Breast epithelium (tissue), 4 donors: ENCODE results near the gene PGBD5. TPM values are rescaled to one million over a fixed set of nuclear protein-coding genes. Genes with fewer than 3 reads are reported as not detected.
A peak's percentile ranks its signal among the peaks of the same experiment; 100 is the strongest.

Experiments used
- DNase-seq, 2 donors: peaks; one replicate each; pipeline ENCODE4 v3.0.0-alpha.2; 2019; ENCODE audit warnings: low spot score in 2 of 2
- H3K27ac ChIP-seq, 2 donors: fragments of 200-600 bp; sonication (generic) in 1 of 2; one replicate each; pipeline ENCODE4 v1.5.1; 2016 to 2019; ENCODE audit warnings: mild to moderate bottlenecking in 1 of 2
- H3K27me3 ChIP-seq, 2 donors: fragments of 200-600 bp; sonication (generic) in 1 of 2; one replicate each; pipeline versions ENCODE4 v1.5.1 to v1.6.0; 2017 to 2019; ENCODE audit warnings: control low read depth in 1 of 2, mild to moderate bottlenecking in 1 of 2
- H3K36me3 ChIP-seq: fragments of 200-600 bp; one replicate; pipeline ENCODE4 v1.5.1; 2019
- H3K4me1 ChIP-seq, 2 donors: fragments of 200-600 bp; sonication (generic); one replicate each; pipeline ENCODE4 v1.5.1; 2016 to 2019; ENCODE audit warnings: control low read depth in 1 of 2
- H3K4me3 ChIP-seq, 3 donors: fragments of 200-600 bp; sonication (generic); 1 replicate in 2 of 3; 2 replicates in 1 of 3; pipeline ENCODE4 v1.5.1; 2016 to 2019; ENCODE audit warnings: mild to moderate bottlenecking in 3 of 3, moderate library complexity in 2 of 3
- H3K9me3 ChIP-seq, 2 donors: fragments of 200-600 bp; sonication (generic) in 1 of 2; one replicate each; pipeline ENCODE4 v1.5.1; 2016 to 2019; ENCODE audit warnings: control low read depth in 1 of 2
- POLR2A ChIP-seq: fragments of 450-650 bp; IDR thresholded peaks from one replicate; pipeline ENCODE4 v1.6.1; 2016; ENCODE audit warnings: antibody characterized with exemption, mild to moderate bottlenecking, moderate library complexity
- POLR2AphosphoS5 ChIP-seq, 3 donors: sonication (generic); formaldehyde crosslinking; IDR thresholded peaks; one replicate each; pipeline ENCODE4 v1.6.1; 2017; ENCODE audit warnings: antibody characterized with exemption in 3 of 3
- intact Hi-C: fragments of 100-400 bp; cut with DNase I; formaldehyde crosslinking; loops from one replicate; pipeline ENCODE4 v1.15.1; 2023; ENCODE audit warnings: low total_unique reads
- total RNA-seq, 3 donors: library from RNA; depleted of rRNA; stranded (reverse); fragments of >200 nt; gene quantifications; one replicate each; pipeline ENCODE4 v1.1.0, GENCODE V29; 2016
- TF ChIP-seq, protein P1 (sequence below), 3 donors: fragments of 450-650 bp; IDR thresholded peaks; one replicate each; pipeline ENCODE4 v1.5.1; 2016 to 2017; ENCODE audit warnings: antibody characterized with exemption in 3 of 3, mild to moderate bottlenecking in 3 of 3, moderate library complexity in 3 of 3

PGBD5 gene
- total RNA-seq, 3 donors from 2014 or later = 0.48 to 0.98 (median 0.59) TPM

DNA sequence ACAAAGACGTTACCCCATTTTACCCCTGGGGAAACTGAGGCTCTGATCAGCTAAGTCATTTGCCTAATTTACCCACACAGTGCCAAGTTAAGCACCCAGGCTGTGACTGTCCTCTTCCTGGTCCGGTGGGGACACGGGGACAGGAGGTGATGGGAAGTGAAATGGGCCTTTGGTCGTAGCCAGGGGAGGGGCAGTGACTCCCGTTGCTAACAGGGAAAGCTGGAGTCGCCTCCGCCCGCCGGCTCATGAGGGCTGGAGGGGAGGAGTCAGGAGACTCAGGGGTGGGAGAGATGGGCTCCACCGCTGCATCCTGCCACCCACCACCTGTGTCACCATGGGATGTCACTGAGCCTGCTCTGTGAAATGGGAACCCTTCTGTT is 139.3 kb downstream of the PGBD5 start:
- DNase-seq = no peak

DNA sequence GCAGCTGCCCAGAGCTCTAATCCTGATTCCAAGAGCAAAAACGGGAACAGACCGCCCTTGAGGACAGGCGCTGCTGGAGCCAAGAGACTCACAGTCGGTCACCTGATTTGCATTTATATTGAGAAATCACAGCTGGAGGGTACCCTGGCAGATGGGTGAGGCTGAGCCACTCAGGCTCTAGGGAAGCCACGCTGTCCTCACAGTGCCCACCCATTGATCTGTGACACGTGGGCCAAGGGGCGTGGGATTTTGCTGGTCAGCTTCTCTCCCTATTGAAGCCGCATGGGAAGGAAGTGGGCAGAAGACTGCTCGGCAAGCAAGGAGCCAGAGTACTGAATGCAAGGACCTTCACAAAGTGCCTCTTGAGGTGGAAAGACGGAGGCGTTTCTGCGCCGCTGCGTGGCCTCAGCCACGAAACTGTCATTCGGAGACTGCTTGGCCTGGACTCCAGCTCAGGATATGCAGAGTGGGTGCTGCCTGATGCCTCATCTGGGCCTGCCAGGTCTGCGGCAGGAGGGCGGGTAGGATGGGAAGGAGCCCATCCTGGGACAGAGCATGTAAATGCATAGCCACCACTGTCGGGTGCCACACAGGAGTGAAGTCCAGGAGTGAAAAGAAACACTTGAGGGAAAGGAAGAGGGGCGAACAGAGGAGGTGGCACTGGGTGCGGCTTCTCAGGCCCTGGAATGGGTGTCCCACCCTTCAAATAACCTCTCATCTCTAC is 139.8 kb downstream of the PGBD5 start:
- H3K36me3 ChIP-seq = no peaks in the 10 kb centered on the region
- H3K27ac ChIP-seq = no peak overlapping the region
- H3K4me3 ChIP-seq = no peak overlapping the region
- intact Hi-C loops = loop anchor here (10.0 kb wide), 1 partner anchor 652 kb away; no protein-coding TSS in a partner anchor
- H3K4me1 ChIP-seq = no peaks in the 10 kb centered on the region
- H3K27me3 ChIP-seq = peaks cover 0 to 7% of the 10 kb centered on the region in 2 donors
- TF ChIP-seq, protein P1, sequence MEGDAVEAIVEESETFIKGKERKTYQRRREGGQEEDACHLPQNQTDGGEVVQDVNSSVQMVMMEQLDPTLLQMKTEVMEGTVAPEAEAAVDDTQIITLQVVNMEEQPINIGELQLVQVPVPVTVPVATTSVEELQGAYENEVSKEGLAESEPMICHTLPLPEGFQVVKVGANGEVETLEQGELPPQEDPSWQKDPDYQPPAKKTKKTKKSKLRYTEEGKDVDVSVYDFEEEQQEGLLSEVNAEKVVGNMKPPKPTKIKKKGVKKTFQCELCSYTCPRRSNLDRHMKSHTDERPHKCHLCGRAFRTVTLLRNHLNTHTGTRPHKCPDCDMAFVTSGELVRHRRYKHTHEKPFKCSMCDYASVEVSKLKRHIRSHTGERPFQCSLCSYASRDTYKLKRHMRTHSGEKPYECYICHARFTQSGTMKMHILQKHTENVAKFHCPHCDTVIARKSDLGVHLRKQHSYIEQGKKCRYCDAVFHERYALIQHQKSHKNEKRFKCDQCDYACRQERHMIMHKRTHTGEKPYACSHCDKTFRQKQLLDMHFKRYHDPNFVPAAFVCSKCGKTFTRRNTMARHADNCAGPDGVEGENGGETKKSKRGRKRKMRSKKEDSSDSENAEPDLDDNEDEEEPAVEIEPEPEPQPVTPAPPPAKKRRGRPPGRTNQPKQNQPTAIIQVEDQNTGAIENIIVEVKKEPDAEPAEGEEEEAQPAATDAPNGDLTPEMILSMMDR (IDR thresholded peaks at IDR 0.05) = no peak
- TF ChIP-seq POLR2A (no peak), POLR2AphosphoS5 (IDR thresholded peaks at IDR 0.05) (no peak)
- DNase-seq = no peak
- no peaks in the 10 kb centered on the region for H3K9me3 ChIP-seq

More for the DNA sequence above, 139.3 kb downstream of the PGBD5 start:
- Histone ChIP-seq H3K4me1 (no peaks in the 10 kb centered on the region), H3K36me3 (no peaks in the 10 kb centered on the region), H3K9me3 (no peaks in the 10 kb centered on the region), H3K27ac (no peak overlapping the region), H3K4me3 (no peak overlapping the region), H3K27me3 (peaks cover 0 to 7% of the 10 kb centered on the region in 2 donors)
- TF ChIP-seq POLR2AphosphoS5 (IDR thresholded peaks at IDR 0.05) (no peak), POLR2A (no peak)
- TF ChIP-seq, protein P1 (IDR thresholded peaks at IDR 0.05) = no peak
- intact Hi-C loops = loop anchor here (10.0 kb wide), 1 partner anchor 652 kb away; no protein-coding TSS in a partner anchor

DNA sequence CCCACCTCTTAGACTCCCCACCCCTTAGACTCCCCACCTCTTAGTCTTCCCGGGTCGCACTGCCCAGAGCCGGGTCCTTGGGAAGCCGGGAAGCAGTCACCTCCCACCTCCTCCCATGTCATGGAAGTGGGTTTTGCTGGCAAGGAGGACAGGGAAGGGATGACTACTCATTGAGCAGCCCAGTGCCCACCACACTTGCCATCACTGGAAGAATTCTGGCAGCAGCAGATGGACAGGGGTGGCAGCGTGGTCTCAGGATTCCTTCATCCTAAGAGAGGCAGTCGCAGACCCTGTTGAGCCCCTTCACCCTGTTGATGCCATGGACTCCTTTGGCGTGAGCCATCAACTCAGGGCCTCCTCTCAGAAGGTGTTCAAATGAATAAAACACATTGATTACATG is 140.8 kb downstream of the PGBD5 start:
- H3K9me3 ChIP-seq = no peaks in the 10 kb centered on the region
- no peaks in the 10 kb centered on the region for H3K4me1 ChIP-seq
- no peak for TF ChIP-seq POLR2A
- no peak for TF ChIP-seq POLR2AphosphoS5 (IDR thresholded peaks at IDR 0.05)
- TF ChIP-seq, protein P1 (IDR thresholded peaks at IDR 0.05) = no peak
- intact Hi-C loops = loop anchor here (10.0 kb wide), 1 partner anchor 651 kb away; no protein-coding TSS in a partner anchor
- no peak for DNase-seq
- H3K27me3 ChIP-seq = peaks cover 0 to 7% of the 10 kb centered on the region in 2 donors
- H3K36me3 ChIP-seq = no peaks in the 10 kb centered on the region
- no peak overlapping the region for H3K4me3 ChIP-seq
- H3K27ac ChIP-seq = no peak overlapping the region

DNA sequence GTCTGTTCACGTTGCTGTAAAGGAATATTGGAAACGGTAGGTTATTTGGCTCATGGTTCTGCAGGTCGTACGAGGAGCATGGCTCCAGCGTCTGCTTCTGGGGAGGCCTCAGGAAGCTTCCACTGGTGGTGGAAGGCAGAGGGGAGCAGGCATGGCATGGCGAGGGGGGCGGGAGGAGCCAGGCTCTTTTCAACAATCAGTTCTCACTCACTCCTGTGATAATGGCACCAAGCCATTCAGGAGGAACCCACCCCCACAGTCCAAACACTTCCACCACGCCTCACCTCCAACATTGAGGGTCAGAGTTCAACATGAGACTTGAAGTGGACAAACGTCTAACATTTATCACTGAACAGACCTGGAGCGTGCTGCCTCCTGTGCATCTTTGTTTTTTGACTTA is 141.2 kb downstream of the PGBD5 start:
- H3K36me3 ChIP-seq = no peaks in the 10 kb centered on the region
- no peak overlapping the region for H3K4me3 ChIP-seq
- no peaks in the 10 kb centered on the region for H3K9me3 ChIP-seq
- H3K4me1 ChIP-seq = no peaks in the 10 kb centered on the region
- peaks cover 0 to 7% of the 10 kb centered on the region in 2 donors for H3K27me3 ChIP-seq
- TF ChIP-seq POLR2AphosphoS5 (IDR thresholded peaks at IDR 0.05) (no peak), POLR2A (no peak)
- TF ChIP-seq, protein P1 (IDR thresholded peaks at IDR 0.05) = no peak
- intact Hi-C loops = loop anchor here (10.0 kb wide), 1 partner anchor 650 kb away; no protein-coding TSS in a partner anchor
- no peak for DNase-seq
- H3K27ac ChIP-seq = no peak overlapping the region

DNA sequence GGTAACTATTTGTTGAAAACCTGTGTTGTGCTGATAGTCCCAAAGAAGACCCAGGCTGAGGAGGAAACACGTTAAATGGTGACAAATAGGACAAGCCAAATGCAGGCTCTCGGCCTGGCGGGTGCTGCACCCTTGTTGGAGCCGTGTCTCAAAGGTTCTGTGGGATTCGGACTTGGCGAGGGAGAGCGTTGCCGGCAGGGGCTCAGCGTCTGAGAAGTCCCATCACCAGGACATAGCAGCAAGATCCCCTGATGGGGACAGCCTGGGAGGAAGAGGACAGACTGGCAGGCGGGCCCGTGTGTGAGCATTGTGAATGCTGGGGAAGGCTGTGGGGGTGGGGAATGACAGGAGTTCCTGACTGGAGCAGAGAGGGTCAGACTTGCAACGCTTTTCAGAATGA is 142.5 kb downstream of the PGBD5 start:
- H3K4me1 ChIP-seq = no peaks in the 10 kb centered on the region
- DNase-seq = peak in 1 of 2 donors; percentile 15
- intact Hi-C loops = loop anchor here (10.0 kb wide), 1 partner anchor 649 kb away; no protein-coding TSS in a partner anchor
- H3K36me3 ChIP-seq = no peaks in the 10 kb centered on the region
- TF ChIP-seq POLR2AphosphoS5 (IDR thresholded peaks at IDR 0.05) = no peak
- TF ChIP-seq, protein P1 (IDR thresholded peaks at IDR 0.05) = no peak
- TF ChIP-seq POLR2A = no peak
- no peak overlapping the region for H3K27ac ChIP-seq
- H3K4me3 ChIP-seq = no peak overlapping the region
- no peaks in the 10 kb centered on the region for H3K9me3 ChIP-seq
- H3K27me3 ChIP-seq = peaks cover 0 to 5% of the 10 kb centered on the region in 2 donors
